GM18498 (cell line): Measurements from ENCODE around the gene SLFNL1.
A peak's percentile ranks its signal among the peaks of the same experiment; 100 is the strongest.

Experiments used
- ATAC-seq: cut with Tn5 transposase; IDR thresholded peaks from one replicate; pipeline ENCODE4 v1.9.1; 2021; ENCODE audit warnings: mild to moderate bottlenecking, moderate library complexity; ENCODE audit not compliant: unreplicated experiment

The SLFNL1 gene

GRCh38 chr1:41020654-41021053 lies 871 bp downstream of the SLFNL1 start:
- ATAC-seq: no peak

DNA sequence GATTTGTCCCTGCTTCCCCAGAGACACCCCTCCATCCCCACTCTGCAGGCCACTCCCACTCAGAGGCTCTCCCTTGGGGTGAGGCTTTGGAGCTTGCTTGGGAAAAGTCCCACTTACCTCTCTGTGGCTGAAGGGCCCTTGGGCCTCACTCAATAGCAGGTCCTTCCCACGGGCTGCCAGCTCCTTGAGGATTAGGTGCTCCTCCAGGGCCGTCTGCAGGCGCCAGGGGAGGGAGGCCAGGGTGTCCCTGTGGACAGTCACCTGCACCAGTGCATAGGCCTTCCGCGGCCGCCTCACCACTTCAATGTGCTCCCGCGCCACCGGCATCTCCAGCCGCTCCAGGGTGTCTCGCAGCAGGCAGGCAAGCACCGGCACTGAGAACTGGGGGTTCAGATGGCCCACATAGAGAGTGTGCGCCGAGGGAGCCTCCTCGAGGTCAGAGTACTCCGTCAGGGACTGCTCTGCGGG lies 1.4 kb downstream of the SLFNL1 start:
- ATAC-seq: no peak

- ATAC-seq: no peak
Observed at GRCh38 chr1:41019353-41019745, 2.2 kb downstream of the SLFNL1 start.

GRCh38 chr1:41018018-41018410 lies 3.5 kb downstream of the SLFNL1 start:
- no peak for ATAC-seq

DNA sequence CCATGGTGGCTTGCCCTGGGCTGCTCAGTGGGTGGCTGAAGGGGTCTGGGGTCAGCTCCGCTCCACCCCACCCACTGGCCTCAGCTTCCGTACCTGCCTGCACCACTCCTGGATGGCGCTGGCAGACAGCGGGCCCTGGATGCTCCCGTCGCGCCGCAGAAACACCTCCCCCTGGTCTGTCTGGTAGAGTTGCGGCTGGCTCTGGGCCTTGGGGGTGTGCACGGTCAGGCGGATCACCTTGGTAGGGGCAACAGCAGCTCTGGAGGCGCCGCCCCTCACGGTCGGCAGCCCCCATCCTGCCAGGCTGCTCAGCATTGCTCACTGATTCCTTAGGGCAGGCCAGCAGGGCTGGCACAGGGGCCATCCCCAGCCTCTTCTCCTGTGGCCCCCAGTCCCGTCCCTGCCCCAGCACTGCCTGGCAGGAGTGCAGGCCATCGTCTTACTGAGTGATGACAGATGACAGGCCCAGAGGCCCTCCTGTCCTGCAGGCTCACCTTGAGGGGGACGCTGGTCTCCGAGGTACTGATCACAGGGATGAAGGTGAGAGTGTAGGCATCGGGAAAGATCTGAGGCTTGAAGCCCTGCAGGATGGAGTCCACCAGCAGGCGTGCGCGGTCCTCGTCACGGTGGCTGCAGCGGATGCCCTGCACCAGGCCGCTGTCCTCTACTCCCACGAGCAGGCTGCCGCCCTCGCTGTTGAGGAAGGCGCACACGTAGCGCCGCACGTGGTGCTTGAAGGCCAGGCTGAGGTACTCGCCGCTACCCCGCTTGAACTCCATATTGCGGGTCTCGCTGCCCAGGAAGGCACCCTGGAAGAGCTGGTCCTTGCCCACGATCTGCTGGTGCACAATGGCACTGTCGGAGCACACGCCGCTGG lies 4.1 kb downstream of the SLFNL1 start:
- ATAC-seq: no peak

- no peak for ATAC-seq
Observed at GRCh38 chr1:41015897-41016470, 5.5 kb downstream of the SLFNL1 start.

DNA sequence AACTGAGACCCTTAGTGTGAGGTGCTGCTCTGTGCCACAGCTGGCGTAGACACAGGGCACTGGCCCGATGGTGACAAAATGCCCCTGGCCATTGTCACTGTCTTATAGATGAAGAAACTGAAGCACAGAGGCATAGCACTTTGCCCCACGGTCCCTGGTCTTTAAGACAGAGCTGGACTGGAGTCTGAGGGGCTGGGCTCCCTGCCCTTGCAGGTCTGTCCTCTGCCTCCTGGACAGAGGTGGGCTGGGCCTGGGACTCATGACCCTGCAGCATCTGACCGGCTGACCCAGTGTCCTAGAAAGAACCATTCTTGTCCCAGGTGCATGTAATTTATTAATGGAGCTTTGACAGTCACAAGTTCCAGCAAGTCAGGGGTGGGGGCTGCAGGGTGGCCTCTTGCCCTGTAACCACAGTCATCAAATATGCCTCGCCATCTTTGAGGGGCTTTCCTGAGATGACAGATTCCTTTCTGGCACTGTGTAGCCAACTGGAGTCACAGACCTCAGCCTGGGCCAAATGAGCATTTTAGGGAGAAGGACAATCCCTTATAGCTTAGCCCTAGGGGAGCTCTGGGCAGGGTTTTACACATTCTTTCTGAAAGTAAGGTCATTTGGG lies 6.1 kb downstream of the SLFNL1 start:
- ATAC-seq: no peak

DNA sequence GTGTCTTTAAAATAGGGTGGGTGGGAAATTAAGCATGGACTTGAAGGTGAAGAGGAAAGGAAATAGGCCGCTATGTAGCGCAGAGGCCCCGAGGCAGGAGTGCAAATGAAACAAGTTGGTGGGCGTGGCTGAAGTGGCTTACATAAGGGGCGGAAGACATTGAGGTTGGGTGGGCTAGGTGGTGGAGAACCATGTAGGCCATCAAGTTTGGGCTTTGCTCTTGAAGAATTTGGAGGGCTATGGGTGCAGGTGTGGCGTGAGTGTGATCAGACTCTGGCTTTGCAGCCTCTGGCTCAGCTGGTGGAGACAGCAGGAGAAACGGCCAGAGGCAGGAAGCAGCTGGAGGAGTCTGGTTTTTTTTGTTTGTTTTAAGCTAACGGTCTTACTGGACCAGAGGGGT lies 6.7 kb downstream of the SLFNL1 start:
- ATAC-seq: no peak

GRCh38 chr1:41013796-41014195 lies 7.7 kb downstream of the SLFNL1 start:
- ATAC-seq: no peak

DNA sequence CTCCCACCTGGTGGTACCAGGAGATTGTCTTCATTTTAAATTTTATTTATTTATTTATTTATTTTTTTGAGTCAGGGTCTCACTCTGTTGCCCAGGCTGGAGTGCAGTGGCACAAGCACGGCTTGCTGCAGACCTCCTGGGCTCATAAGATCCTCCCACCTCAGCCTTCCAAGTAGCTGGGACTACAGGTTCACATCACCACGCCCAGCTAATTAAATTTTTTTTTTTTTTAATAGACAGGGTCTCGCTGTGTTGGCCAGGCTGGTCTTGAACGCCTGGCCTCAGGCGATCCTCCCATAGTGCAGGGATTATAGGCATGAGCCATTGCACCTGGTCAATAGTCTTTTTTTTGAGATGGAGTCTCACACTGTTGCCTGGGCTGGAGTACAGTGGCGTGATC lies 8.5 kb downstream of the SLFNL1 start:
- ATAC-seq: no peak

DNA sequence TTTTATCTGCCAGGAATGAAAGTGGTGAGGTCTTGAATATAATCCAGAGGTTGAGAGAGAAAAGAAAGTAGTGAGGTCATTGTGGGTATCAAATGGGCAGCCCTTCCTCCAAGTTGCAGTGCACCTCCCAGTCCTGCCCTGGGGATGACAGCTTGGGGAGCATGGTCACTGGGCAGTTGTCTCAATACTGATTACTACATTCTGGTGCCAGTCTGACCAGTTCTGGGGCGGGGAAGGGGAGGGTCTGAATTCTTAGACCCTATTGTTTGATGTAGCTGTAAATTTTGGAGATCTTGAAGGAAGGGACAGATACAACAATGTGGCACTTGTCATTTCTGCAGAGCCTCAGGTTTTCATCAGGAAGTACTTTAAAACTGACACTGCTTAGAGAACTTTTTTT lies 11.2 kb downstream of the SLFNL1 start:
- no peak for ATAC-seq

DNA sequence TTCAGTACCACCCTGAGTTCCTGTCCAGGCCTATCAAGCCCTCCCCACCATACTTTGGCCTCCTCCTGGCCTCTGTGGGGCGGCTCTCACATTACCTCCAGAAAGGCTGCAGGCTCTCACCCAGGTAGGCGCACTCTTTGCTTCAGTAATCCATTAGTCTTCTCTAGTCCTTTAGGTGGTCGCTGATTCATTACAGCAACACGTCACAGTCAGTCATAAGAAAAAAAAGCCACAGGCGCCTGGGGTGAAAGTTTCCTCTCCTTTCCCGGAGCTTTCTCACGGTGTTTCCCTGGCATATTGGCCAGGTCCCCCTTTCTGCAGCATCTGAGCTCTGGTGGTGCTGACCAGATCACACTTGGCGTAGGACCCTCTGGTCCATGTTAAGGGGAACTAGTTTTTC lies 12.1 kb downstream of the SLFNL1 start:
- no peak for ATAC-seq

- ATAC-seq: no peak
Observed at GRCh38 chr1:41006942-41007865, 14.3 kb downstream of the SLFNL1 start.

DNA sequence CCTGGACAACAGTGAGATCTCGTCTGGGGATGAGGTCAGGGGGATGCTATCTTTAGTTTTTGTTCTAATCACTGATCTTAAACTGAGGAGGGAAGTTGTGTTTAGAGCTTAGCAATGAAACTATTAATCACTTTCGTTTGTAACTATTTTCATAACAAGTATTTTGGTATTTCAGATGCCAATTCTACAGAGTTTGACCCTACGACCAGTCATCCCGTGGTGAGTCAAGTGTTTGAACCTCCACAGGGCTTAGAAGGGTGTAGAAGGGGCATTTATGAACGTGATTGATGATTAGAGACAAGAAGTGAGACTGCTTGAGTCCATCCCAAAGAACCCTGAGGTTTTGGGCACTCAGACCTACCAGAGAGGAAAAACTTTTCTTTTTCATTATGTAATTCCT lies 15.6 kb downstream of the SLFNL1 start:
- no peak for ATAC-seq

DNA sequence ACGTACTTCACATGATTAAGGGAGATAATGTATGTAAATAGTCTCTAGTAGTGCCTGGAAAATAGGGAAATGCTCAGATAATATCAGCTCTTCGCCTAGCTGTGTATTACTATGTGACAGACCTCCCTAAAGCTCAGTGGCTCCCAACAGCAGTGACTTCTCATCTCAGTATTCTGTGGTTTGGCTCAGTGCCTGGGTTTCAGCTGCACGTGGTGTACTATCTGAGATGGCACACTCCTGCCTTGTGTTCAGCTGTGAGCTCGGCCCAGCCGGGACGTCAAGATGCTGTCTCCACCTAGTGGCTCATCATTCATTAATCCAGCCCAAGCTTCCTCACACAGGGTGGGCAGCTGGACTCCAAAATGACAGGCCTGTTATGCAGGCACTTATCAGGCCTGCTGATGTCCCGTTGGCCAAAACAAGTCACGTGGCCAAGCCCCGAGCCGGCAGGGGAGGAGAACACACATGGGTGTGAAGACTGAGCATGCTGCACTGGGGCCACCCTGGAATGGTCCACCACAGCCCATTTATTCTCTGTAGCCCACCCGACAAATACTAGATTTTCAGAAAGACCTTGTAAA lies 17.8 kb downstream of the SLFNL1 start:
- peak; percentile 97 for ATAC-seq

DNA sequence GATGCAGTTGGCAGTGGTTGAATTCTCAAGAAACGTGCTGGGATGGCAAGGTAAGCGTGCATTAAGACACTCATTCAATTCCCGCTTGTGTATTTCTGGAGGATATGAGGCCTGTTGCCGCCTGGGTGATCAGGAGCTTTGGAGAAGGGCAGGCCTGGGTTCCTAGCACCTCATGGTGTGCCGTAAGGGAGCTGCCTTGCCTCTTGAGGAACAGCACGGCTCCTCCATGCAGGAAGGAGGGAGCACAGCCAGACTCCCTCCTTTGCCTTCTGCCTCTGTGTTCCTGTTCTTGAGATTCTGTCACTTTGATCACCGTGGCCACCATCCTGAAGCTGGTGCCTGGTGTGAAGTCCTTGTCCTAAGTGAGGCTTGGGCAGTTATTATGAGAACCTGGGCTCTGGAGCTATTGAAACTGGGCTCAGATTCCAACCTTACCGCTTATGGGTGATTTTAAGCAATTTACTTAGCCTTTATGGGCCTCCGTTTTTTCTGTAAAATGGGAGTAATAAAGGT lies 18.3 kb downstream of the SLFNL1 start:
- peak; percentile 3 for ATAC-seq

GRCh38 chr1:40998668-40999067 lies 22.9 kb downstream of the SLFNL1 start:
- ATAC-seq: no peak

DNA sequence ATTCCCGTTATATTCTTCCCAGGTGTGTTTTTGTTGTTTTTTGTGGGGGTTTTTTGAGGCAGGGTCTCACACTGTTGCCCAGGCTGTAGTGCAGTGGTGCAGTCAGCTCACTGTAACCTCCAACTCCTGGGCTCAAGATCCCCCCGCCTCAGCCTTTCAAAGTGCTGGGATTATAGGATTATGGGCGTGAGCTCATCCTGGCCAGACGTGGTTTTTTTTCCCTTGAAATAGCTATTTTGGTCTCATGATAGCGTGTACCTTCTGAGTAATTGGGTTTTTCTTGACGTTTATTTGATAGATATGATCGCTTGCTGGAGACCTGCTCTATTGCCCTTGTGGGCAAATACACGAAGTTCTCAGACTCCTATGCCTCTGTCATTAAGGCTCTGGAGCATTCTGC lies 24.4 kb downstream of the SLFNL1 start:
- no peak for ATAC-seq

- no peak for ATAC-seq
Observed at GRCh38 chr1:40989066-40989465, 32.5 kb downstream of the SLFNL1 start.

- no peak for ATAC-seq
Observed at GRCh38 chr1:40988280-40988679, 33.2 kb downstream of the SLFNL1 start.
